ENCODE data around the gene MAD1L1. TPM values are rescaled to one million over a fixed set of nuclear protein-coding genes. Genes with fewer than 3 reads are reported as not detected.

The MAD1L1 gene
- total RNA-seq, 1 experiment from 2014 or later = 38.5 TPM

DNA sequence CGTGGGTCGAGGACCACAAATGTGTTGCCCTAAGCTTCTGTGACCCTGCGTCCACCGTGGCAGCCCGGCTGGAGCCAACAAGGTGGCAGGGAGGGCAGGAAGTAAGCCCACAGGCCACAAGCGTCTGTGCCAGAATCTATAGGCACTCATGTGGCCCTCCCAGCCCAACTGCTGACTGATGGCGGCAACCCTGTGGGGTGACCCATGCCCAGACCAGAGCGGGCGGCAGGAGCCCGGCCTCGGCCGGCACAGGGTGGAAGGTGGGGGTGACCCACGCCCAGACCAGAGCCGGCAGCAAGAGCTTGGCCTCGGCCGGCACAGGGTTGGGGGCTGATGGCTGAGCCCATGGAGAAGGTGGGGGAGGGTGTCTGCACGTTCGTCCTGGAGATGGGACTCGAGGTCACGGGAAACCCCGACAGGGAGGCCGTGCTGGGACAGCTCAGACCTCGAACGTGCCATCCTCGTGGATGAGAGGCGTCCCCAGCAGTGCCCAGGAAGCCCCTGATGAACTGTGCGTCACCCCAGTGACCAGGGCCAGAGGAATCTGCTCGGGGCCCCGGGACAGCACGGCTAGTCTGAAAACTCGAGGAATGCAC, 381.7 kb downstream of the MAD1L1 start:
- H3K9ac ChIP-seq (ENCODE audit: low read length) = no peak overlapping the region
- no peaks in the 10 kb centered on the region for H3K9me2 ChIP-seq (ENCODE audit: insufficient read depth)
- intact Hi-C loops (cut with micrococcal nuclease) = no loop called here
- no peak for ATAC-seq
- RAD21 ChIA-PET (ENCODE audit: low non-redundant PET in 1 of 2, low total read pairs in 2 of 2, uncharacterized antibody in 2 of 2, unreplicated experiment in 2 of 2) = no interaction called here
- CTCF ChIA-PET = no interaction called here
- no peaks in the 10 kb centered on the region for H3K36me3 ChIP-seq (ENCODE audit: control insufficient read depth in 1 of 2, insufficient read depth in 2 of 2, low read length in 2 of 2)
- no peaks in the 10 kb centered on the region for H3K9me3 ChIP-seq (ENCODE audit: control insufficient read depth in 1 of 2, insufficient read depth in 1 of 2, low read depth in 1 of 2, low read length in 2 of 2)
- no peaks in the 10 kb centered on the region for H3K27me3 ChIP-seq (ENCODE audit: insufficient read depth, low read length)
- POLR2A ChIA-PET = no interaction called here
- H3K79me2 ChIP-seq (ENCODE audit: insufficient read depth, low read length) = no peaks in the 10 kb centered on the region
- no peak overlapping the region for H3K4me2 ChIP-seq (ENCODE audit: low read length)
- H2AFZ ChIP-seq (ENCODE audit: low read depth, low read length, poor library complexity, severe bottlenecking) = no peak overlapping the region
- H4K20me1 ChIP-seq (ENCODE audit: insufficient read depth) = no peaks in the 10 kb centered on the region
- no peak overlapping the region for H3K27ac ChIP-seq (ENCODE audit: low read depth, low read length)
- BruUV-seq (replicated peaks) = no TSS peak
- no peaks in the 10 kb centered on the region for H3K4me1 ChIP-seq (ENCODE audit: control insufficient read depth in 1 of 2, insufficient read depth in 2 of 2, low read length in 2 of 2)
- DNase-seq (ENCODE audit: low read depth, low spot score) = no peak
- no peak overlapping the region for H3K4me3 ChIP-seq (replicated peaks in 1 of 2; ENCODE audit: low read depth in 1 of 2, low read length in 2 of 2)
- TF ChIP-seq SIN3A (IDR thresholded peaks at IDR 0.05; ENCODE audit: low read depth) (no peak), SP1 (IDR thresholded peaks at IDR 0.05; ENCODE audit: low read depth) (no peak), ELF1 (IDR thresholded peaks at IDR 0.05; ENCODE audit: borderline replicate concordance, low read depth) (no peak), ZFX (IDR thresholded peaks at IDR 0.05) (no peak), YY1 (IDR thresholded peaks at IDR 0.05; ENCODE audit: extremely low read depth, insufficient replicate concordance, low read depth, low read length) (no peak), EGR1 (IDR thresholded peaks at IDR 0.05; ENCODE audit: low read depth) (no peak), CBX3 (IDR thresholded peaks at IDR 0.05; ENCODE audit: low read depth) (no peak), ZNF274 (IDR thresholded peaks at IDR 0.05; ENCODE audit: low read depth, low read length) (no peak), SRF (IDR thresholded peaks at IDR 0.05; ENCODE audit: low read depth) (no peak), JUND (IDR thresholded peaks at IDR 0.05) (no peak), POLR2A (IDR thresholded peaks at IDR 0.05; ENCODE audit: borderline replicate concordance, extremely low read depth, insufficient read depth, insufficient read length) (no peak), REST (IDR thresholded peaks at IDR 0.05; ENCODE audit: low read depth) (no peak), TCF7L2 (IDR thresholded peaks at IDR 0.05; ENCODE audit: borderline replicate concordance, extremely low read depth, insufficient read depth, insufficient read length) (no peak), RAD21 (IDR thresholded peaks at IDR 0.05; ENCODE audit: low read depth) (no peak), EZH2phosphoT487 (IDR thresholded peaks at IDR 0.05; ENCODE audit: borderline replicate concordance) (no peak)
- TF ChIP-seq, protein P1, sequence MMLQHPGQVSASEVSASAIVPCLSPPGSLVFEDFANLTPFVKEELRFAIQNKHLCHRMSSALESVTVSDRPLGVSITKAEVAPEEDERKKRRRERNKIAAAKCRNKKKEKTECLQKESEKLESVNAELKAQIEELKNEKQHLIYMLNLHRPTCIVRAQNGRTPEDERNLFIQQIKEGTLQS (IDR thresholded peaks at IDR 0.05) = no peak
- TF ChIP-seq, protein P2, sequence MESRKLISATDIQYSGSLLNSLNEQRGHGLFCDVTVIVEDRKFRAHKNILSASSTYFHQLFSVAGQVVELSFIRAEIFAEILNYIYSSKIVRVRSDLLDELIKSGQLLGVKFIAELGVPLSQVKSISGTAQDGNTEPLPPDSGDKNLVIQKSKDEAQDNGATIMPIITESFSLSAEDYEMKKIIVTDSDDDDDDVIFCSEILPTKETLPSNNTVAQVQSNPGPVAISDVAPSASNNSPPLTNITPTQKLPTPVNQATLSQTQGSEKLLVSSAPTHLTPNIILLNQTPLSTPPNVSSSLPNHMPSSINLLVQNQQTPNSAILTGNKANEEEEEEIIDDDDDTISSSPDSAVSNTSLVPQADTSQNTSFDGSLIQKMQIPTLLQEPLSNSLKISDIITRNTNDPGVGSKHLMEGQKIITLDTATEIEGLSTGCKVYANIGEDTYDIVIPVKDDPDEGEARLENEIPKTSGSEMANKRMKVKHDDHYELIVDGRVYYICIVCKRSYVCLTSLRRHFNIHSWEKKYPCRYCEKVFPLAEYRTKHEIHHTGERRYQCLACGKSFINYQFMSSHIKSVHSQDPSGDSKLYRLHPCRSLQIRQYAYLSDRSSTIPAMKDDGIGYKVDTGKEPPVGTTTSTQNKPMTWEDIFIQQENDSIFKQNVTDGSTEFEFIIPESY (IDR thresholded peaks at IDR 0.05; ENCODE audit: extremely low read depth, insufficient replicate concordance, low read length) = no peak
